Osteoblast (primary cell): ENCODE measurements around the gene EXPH5. TPM values are rescaled to one million over a fixed set of nuclear protein-coding genes. Genes with fewer than 3 reads are reported as not detected.

Source experiments
- DNase-seq: peaks from one replicate; pipeline ENCODE4 v3.0.0; 2011; ENCODE audit warnings: low spot score, mixed read lengths; ENCODE audit not compliant: insufficient read length; ENCODE audit errors: missing footprints
- H2AFZ ChIP-seq: 2 replicates; pipeline ENCODE4 v1.6.0; 2011; ENCODE audit warnings: mild to moderate bottlenecking, low read length
- H3K27ac ChIP-seq: 2 replicates; pipeline ENCODE4 v1.5.1; 2011; ENCODE audit warnings: mild to moderate bottlenecking, low read depth, low read length, moderate library complexity
- H3K27me3 ChIP-seq: 2 replicates; pipeline ENCODE4 v1.6.0; 2012; ENCODE audit warnings: mild to moderate bottlenecking, control low read depth, inconsistent platforms, low read length, moderate library complexity; ENCODE audit not compliant: insufficient read depth
- H3K36me3 ChIP-seq: 2 replicates; pipeline ENCODE4 v1.5.1; 2011; ENCODE audit warnings: mild to moderate bottlenecking, low read length, control low read depth, moderate library complexity; ENCODE audit not compliant: insufficient read depth
- H3K4me1 ChIP-seq: 2 replicates; pipeline ENCODE4 v1.5.1; 2011; ENCODE audit warnings: mild to moderate bottlenecking, low read length, control low read depth, moderate library complexity; ENCODE audit not compliant: insufficient read depth
- H3K4me2 ChIP-seq: 2 replicates; pipeline ENCODE4 v1.6.0; 2011; ENCODE audit warnings: mild to moderate bottlenecking, low read length; ENCODE audit not compliant: insufficient read depth
- H3K4me3 ChIP-seq: fragments of 200-600 bp; sonication (generic); 3 replicates; pipeline ENCODE4 v1.5.1; 2012; ENCODE audit warnings: mild to moderate bottlenecking, low read length, inconsistent platforms; ENCODE audit not compliant: insufficient read depth
- H3K79me2 ChIP-seq: 2 replicates; pipeline ENCODE4 v1.6.0; 2012; ENCODE audit warnings: mild to moderate bottlenecking, low read length, control low read depth, inconsistent platforms; ENCODE audit not compliant: insufficient read depth
- H3K9me3 ChIP-seq: 2 replicates; pipeline ENCODE4 v1.5.1; 2011; ENCODE audit warnings: low read depth, low read length, control low read depth
- H4K20me1 ChIP-seq: 2 replicates; pipeline ENCODE4 v1.6.0; 2012; ENCODE audit warnings: mild to moderate bottlenecking, low read length, control low read depth; ENCODE audit not compliant: insufficient read depth
- total RNA-seq: library from RNA; depleted of rRNA; stranded (reverse); fragments of >200 nt; gene quantifications from 2 replicates; pipeline ENCODE4 v1.2.3, GENCODE V29; 2012
- TF ChIP-seq, protein P1 (sequence below): IDR thresholded peaks from 2 replicates; pipeline ENCODE4 v1.5.1; 2011; ENCODE audit warnings: mild to moderate bottlenecking, low read depth, low read length, moderate library complexity; ENCODE audit errors: extremely low read depth

EXPH5 gene
- total RNA-seq, 1 donor: under 0.01 TPM

DNA sequence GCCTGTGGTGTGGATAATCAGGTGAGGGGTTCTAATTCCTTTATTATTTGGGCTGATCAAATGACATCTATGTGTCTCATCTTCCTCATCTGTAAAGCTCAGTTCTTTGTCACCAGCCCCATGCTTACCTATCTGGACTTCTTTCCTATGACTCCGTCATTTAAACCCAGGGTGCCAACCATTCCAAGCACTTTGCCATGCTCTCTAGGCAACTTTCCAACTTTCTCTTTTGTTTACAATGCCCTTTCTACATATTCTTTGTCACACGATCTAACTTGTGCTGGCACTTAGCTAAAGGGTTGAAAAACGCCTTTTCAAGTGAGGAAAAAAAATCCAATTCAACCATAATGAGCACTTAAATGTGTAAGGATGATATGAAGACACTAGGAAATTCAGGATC lies 27.9 kb downstream of the EXPH5 start:
- Histone ChIP-seq H3K27ac (no peak overlapping the region), H3K4me3 (no peak overlapping the region), H3K4me2 (no peak overlapping the region), H4K20me1 (no peaks in the 10 kb centered on the region), H3K27me3 (peaks cover 3% of the 10 kb centered on the region), H3K4me1 (peaks cover 12% of the 10 kb centered on the region), H3K9me3 (no peaks in the 10 kb centered on the region), H3K79me2 (no peaks in the 10 kb centered on the region), H2AFZ (no peak overlapping the region), H3K36me3 (no peaks in the 10 kb centered on the region)
- DNase-seq: peak; percentile 46
- TF ChIP-seq, protein P1, sequence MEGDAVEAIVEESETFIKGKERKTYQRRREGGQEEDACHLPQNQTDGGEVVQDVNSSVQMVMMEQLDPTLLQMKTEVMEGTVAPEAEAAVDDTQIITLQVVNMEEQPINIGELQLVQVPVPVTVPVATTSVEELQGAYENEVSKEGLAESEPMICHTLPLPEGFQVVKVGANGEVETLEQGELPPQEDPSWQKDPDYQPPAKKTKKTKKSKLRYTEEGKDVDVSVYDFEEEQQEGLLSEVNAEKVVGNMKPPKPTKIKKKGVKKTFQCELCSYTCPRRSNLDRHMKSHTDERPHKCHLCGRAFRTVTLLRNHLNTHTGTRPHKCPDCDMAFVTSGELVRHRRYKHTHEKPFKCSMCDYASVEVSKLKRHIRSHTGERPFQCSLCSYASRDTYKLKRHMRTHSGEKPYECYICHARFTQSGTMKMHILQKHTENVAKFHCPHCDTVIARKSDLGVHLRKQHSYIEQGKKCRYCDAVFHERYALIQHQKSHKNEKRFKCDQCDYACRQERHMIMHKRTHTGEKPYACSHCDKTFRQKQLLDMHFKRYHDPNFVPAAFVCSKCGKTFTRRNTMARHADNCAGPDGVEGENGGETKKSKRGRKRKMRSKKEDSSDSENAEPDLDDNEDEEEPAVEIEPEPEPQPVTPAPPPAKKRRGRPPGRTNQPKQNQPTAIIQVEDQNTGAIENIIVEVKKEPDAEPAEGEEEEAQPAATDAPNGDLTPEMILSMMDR: no peak

DNA sequence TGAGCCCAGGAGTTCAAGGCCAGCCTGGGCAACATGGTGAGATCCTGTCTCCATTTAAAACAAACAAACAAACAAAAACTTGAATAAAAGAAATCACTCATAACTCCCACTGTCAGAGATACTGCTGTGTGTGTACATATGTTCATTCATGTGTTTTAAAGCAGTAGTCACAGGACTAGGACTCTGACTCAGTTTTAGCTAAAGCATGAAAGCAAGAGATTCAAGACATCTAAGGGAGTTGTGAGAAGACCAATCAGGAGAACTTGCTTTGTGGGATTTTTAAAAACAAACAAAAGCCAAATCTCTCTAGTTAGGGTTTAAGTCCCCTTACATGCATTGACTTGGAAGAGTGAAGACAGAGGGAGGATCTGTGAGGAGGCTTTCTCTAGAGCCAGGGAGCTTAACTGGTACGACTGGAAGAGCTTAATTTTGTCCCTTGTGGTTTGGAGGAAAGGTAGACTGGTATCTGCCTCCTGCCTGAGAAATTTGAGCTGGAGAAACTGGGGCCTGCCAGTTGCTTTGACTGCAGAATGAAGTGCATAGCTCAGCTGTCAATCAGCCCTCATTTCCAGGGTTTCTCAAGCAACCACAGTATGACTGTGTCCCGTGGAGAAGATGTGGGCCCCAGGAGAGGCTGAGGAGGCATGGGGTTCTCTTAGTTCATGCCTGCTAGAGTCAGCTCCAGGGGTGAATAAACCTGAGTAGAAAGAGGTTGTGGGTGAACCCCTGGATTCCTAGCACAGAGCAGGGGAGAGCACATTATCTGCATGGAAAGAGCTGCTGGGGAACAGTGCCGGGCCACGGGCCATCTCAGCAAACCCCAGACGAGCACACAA lies 30.6 kb downstream of the EXPH5 start:
- Histone ChIP-seq H4K20me1 (no peaks in the 10 kb centered on the region), H3K79me2 (no peaks in the 10 kb centered on the region), H3K4me3 (no peak overlapping the region), H2AFZ (peak overlapping the region; percentile 11), H3K9me3 (no peaks in the 10 kb centered on the region), H3K27me3 (peaks cover 8% of the 10 kb centered on the region), H3K4me2 (no peak overlapping the region), H3K4me1 (peaks cover 32% of the 10 kb centered on the region), H3K36me3 (no peaks in the 10 kb centered on the region), H3K27ac (no peak overlapping the region)
- TF ChIP-seq, protein P1: no peak
- DNase-seq: no peak

GRCh38 chr11:108561535-108561991 lies 32.0 kb downstream of the EXPH5 start:
- no peaks in the 10 kb centered on the region for H3K9me3 ChIP-seq
- TF ChIP-seq, protein P1: no peak
- H4K20me1 ChIP-seq: no peaks in the 10 kb centered on the region
- peaks cover 10% of the 10 kb centered on the region for H3K27me3 ChIP-seq
- H2AFZ ChIP-seq: peak overlapping the region; percentile 28
- H3K4me1 ChIP-seq: peaks cover 32% of the 10 kb centered on the region
- DNase-seq: peak; percentile 77
- H3K27ac ChIP-seq: no peak overlapping the region
- H3K36me3 ChIP-seq: no peaks in the 10 kb centered on the region
- no peaks in the 10 kb centered on the region for H3K79me2 ChIP-seq
- H3K4me3 ChIP-seq: no peak overlapping the region
- peak overlapping the region; percentile 10 for H3K4me2 ChIP-seq

GRCh38 chr11:108559904-108560303 lies 33.7 kb downstream of the EXPH5 start:
- no peaks in the 10 kb centered on the region for H3K79me2 ChIP-seq
- peak overlapping the region; percentile 39 for H3K4me3 ChIP-seq
- no peak overlapping the region for H2AFZ ChIP-seq
- H3K27me3 ChIP-seq: peaks cover 10% of the 10 kb centered on the region
- peak overlapping the region; percentile 70 for H3K4me2 ChIP-seq
- peaks cover 32% of the 10 kb centered on the region for H3K4me1 ChIP-seq
- peak overlapping the region; percentile 8 for H3K27ac ChIP-seq
- TF ChIP-seq, protein P1: no peak
- no peaks in the 10 kb centered on the region for H3K9me3 ChIP-seq
- H4K20me1 ChIP-seq: no peaks in the 10 kb centered on the region
- peak; percentile 72 for DNase-seq
- H3K36me3 ChIP-seq: no peaks in the 10 kb centered on the region
